DND-41 (cell line): ENCODE measurements around the gene CFAP20.

ENCODE experiments used
- CTCF ChIP-seq: IDR thresholded peaks from 2 replicates; pipeline ENCODE4 v1.5.1; 2012; ENCODE audit warnings: borderline replicate concordance, low read length, moderate library complexity, mild to moderate bottlenecking; ENCODE audit not compliant: poor library complexity, severe bottlenecking; ENCODE audit errors: extremely low read depth
- EZH2 ChIP-seq: IDR thresholded peaks from 3 replicates; pipeline ENCODE4 v1.6.1; 2012; ENCODE audit warnings: borderline replicate concordance, low read depth, mild to moderate bottlenecking, moderate library complexity, low read length, inconsistent platforms; ENCODE audit not compliant: severe bottlenecking

- TF ChIP-seq CTCF: no peak
- TF ChIP-seq EZH2: no peak
Measured at GRCh38 chr16:58170223-58170622, 41.0 kb upstream of the CFAP20 start.
